ENCODE results near the gene HS3ST3A1.

HS3ST3A1 gene

GRCh38 chr17:13534946-13535345 is 66.8 kb downstream of the HS3ST3A1 start:
- no peak for DNase-seq (ENCODE audit: low read depth)
- Histone ChIP-seq H3K4me3 (ENCODE audit: low read length) (no peak overlapping the region), H3K4me1 (ENCODE audit: control insufficient read depth, insufficient read depth, low read length) (peaks cover 3% of the 10 kb centered on the region), H3K9me3 (ENCODE audit: control insufficient read depth, low read length) (peaks cover 13% of the 10 kb centered on the region), H3K36me3 (ENCODE audit: control insufficient read depth, insufficient read depth, low read length, severe bottlenecking) (no peaks in the 10 kb centered on the region), H3K9ac (ENCODE audit: low read length) (no peak overlapping the region), H3K27me3 (replicated peaks; ENCODE audit: control insufficient read depth, insufficient read depth, low read length) (no peaks in the 10 kb centered on the region)

- no peak overlapping the region for H3K4me3 ChIP-seq (ENCODE audit: low read length)
- DNase-seq (ENCODE audit: low read depth): no peak
- H3K9me3 ChIP-seq (ENCODE audit: control insufficient read depth, low read length): peaks cover 5% of the 10 kb centered on the region
- no peaks in the 10 kb centered on the region for H3K27me3 ChIP-seq (replicated peaks; ENCODE audit: control insufficient read depth, insufficient read depth, low read length)
- no peak overlapping the region for H3K9ac ChIP-seq (ENCODE audit: low read length)
- H3K4me1 ChIP-seq (ENCODE audit: control insufficient read depth, insufficient read depth, low read length): no peaks in the 10 kb centered on the region
- H3K36me3 ChIP-seq (ENCODE audit: control insufficient read depth, insufficient read depth, low read length, severe bottlenecking): no peaks in the 10 kb centered on the region
Measured at GRCh38 chr17:13531721-13532120, 70.0 kb downstream of the HS3ST3A1 start.

GRCh38 chr17:13525876-13526275 is 75.9 kb downstream of the HS3ST3A1 start:
- no peaks in the 10 kb centered on the region for H3K9me3 ChIP-seq (ENCODE audit: control insufficient read depth, low read length)
- H3K36me3 ChIP-seq (ENCODE audit: control insufficient read depth, insufficient read depth, low read length, severe bottlenecking): no peaks in the 10 kb centered on the region
- no peak overlapping the region for H3K9ac ChIP-seq (ENCODE audit: low read length)
- peaks cover 7% of the 10 kb centered on the region for H3K4me1 ChIP-seq (ENCODE audit: control insufficient read depth, insufficient read depth, low read length)
- no peaks in the 10 kb centered on the region for H3K27me3 ChIP-seq (replicated peaks; ENCODE audit: control insufficient read depth, insufficient read depth, low read length)
- no peak for DNase-seq (ENCODE audit: low read depth)
- H3K4me3 ChIP-seq (ENCODE audit: low read length): no peak overlapping the region

- no peaks in the 10 kb centered on the region for H3K9me3 ChIP-seq (ENCODE audit: control insufficient read depth, low read length)
- no peaks in the 10 kb centered on the region for H3K27me3 ChIP-seq (replicated peaks; ENCODE audit: control insufficient read depth, insufficient read depth, low read length)
- no peak for DNase-seq (ENCODE audit: low read depth)
- H3K4me1 ChIP-seq (ENCODE audit: control insufficient read depth, insufficient read depth, low read length): peaks cover 15% of the 10 kb centered on the region
- no peak overlapping the region for H3K9ac ChIP-seq (ENCODE audit: low read length)
- no peaks in the 10 kb centered on the region for H3K36me3 ChIP-seq (ENCODE audit: control insufficient read depth, insufficient read depth, low read length, severe bottlenecking)
- H3K4me3 ChIP-seq (ENCODE audit: low read length): no peak overlapping the region
Measured at GRCh38 chr17:13523164-13523563, 78.6 kb downstream of the HS3ST3A1 start.

- no peaks in the 10 kb centered on the region for H3K27me3 ChIP-seq (replicated peaks; ENCODE audit: control insufficient read depth, insufficient read depth, low read length)
- H3K36me3 ChIP-seq (ENCODE audit: control insufficient read depth, insufficient read depth, low read length, severe bottlenecking): no peaks in the 10 kb centered on the region
- H3K4me3 ChIP-seq (ENCODE audit: low read length): no peak overlapping the region
- H3K4me1 ChIP-seq (ENCODE audit: control insufficient read depth, insufficient read depth, low read length): peaks cover 15% of the 10 kb centered on the region
- no peak overlapping the region for H3K9ac ChIP-seq (ENCODE audit: low read length)
- no peaks in the 10 kb centered on the region for H3K9me3 ChIP-seq (ENCODE audit: control insufficient read depth, low read length)
- no peak for DNase-seq (ENCODE audit: low read depth)
Measured at GRCh38 chr17:13522749-13523148, 79.0 kb downstream of the HS3ST3A1 start.

GRCh38 chr17:13521784-13522183 is 79.9 kb downstream of the HS3ST3A1 start:
- Histone ChIP-seq H3K36me3 (ENCODE audit: control insufficient read depth, insufficient read depth, low read length, severe bottlenecking) (no peaks in the 10 kb centered on the region), H3K4me1 (ENCODE audit: control insufficient read depth, insufficient read depth, low read length) (peaks cover 15% of the 10 kb centered on the region), H3K4me3 (ENCODE audit: low read length) (no peak overlapping the region), H3K27me3 (replicated peaks; ENCODE audit: control insufficient read depth, insufficient read depth, low read length) (no peaks in the 10 kb centered on the region), H3K9me3 (ENCODE audit: control insufficient read depth, low read length) (no peaks in the 10 kb centered on the region), H3K9ac (ENCODE audit: low read length) (no peak overlapping the region)
- DNase-seq (ENCODE audit: low read depth): no peak

- Histone ChIP-seq H3K4me1 (ENCODE audit: control insufficient read depth, insufficient read depth, low read length) (peaks cover 15% of the 10 kb centered on the region), H3K4me3 (ENCODE audit: low read length) (peak overlapping the region; percentile 42), H3K9me3 (ENCODE audit: control insufficient read depth, low read length) (no peaks in the 10 kb centered on the region), H3K27me3 (replicated peaks; ENCODE audit: control insufficient read depth, insufficient read depth, low read length) (no peaks in the 10 kb centered on the region), H3K9ac (ENCODE audit: low read length) (no peak overlapping the region), H3K36me3 (ENCODE audit: control insufficient read depth, insufficient read depth, low read length, severe bottlenecking) (no peaks in the 10 kb centered on the region)
- DNase-seq (ENCODE audit: low read depth): no peak
Measured at GRCh38 chr17:13520899-13521572, 80.7 kb downstream of the HS3ST3A1 start.

GRCh38 chr17:13518261-13519000 is 83.3 kb downstream of the HS3ST3A1 start:
- Histone ChIP-seq H3K27me3 (replicated peaks; ENCODE audit: control insufficient read depth, insufficient read depth, low read length) (no peaks in the 10 kb centered on the region), H3K9me3 (ENCODE audit: control insufficient read depth, low read length) (no peaks in the 10 kb centered on the region), H3K36me3 (ENCODE audit: control insufficient read depth, insufficient read depth, low read length, severe bottlenecking) (no peaks in the 10 kb centered on the region), H3K4me1 (ENCODE audit: control insufficient read depth, insufficient read depth, low read length) (peaks cover 15% of the 10 kb centered on the region), H3K9ac (ENCODE audit: low read length) (no peak overlapping the region), H3K4me3 (ENCODE audit: low read length) (no peak overlapping the region)
- DNase-seq (ENCODE audit: low read depth): peak; percentile 33

- no peaks in the 10 kb centered on the region for H3K9me3 ChIP-seq (ENCODE audit: control insufficient read depth, low read length)
- DNase-seq (ENCODE audit: low read depth): peak; percentile 20
- no peaks in the 10 kb centered on the region for H3K36me3 ChIP-seq (ENCODE audit: control insufficient read depth, insufficient read depth, low read length, severe bottlenecking)
- H3K27me3 ChIP-seq (replicated peaks; ENCODE audit: control insufficient read depth, insufficient read depth, low read length): no peaks in the 10 kb centered on the region
- H3K4me1 ChIP-seq (ENCODE audit: control insufficient read depth, insufficient read depth, low read length): peaks cover 19% of the 10 kb centered on the region
- peak overlapping the region; percentile 43 for H3K9ac ChIP-seq (ENCODE audit: low read length)
- H3K4me3 ChIP-seq (ENCODE audit: low read length): peak overlapping the region; percentile 66
Measured at GRCh38 chr17:13513039-13513405, 88.7 kb downstream of the HS3ST3A1 start.

- no peak for DNase-seq (ENCODE audit: low read depth)
- peak overlapping the region; percentile 65 for H3K4me3 ChIP-seq (ENCODE audit: low read length)
- H3K9me3 ChIP-seq (ENCODE audit: control insufficient read depth, low read length): no peaks in the 10 kb centered on the region
- no peaks in the 10 kb centered on the region for H3K36me3 ChIP-seq (ENCODE audit: control insufficient read depth, insufficient read depth, low read length, severe bottlenecking)
- peaks cover 19% of the 10 kb centered on the region for H3K4me1 ChIP-seq (ENCODE audit: control insufficient read depth, insufficient read depth, low read length)
- peak overlapping the region; percentile 61 for H3K9ac ChIP-seq (ENCODE audit: low read length)
- no peaks in the 10 kb centered on the region for H3K27me3 ChIP-seq (replicated peaks; ENCODE audit: control insufficient read depth, insufficient read depth, low read length)
Measured at GRCh38 chr17:13510062-13510461, 91.7 kb downstream of the HS3ST3A1 start.

- peak overlapping the region; percentile 61 for H3K9ac ChIP-seq (ENCODE audit: low read length)
- H3K27me3 ChIP-seq (replicated peaks; ENCODE audit: control insufficient read depth, insufficient read depth, low read length): no peaks in the 10 kb centered on the region
- DNase-seq (ENCODE audit: low read depth): no peak
- H3K9me3 ChIP-seq (ENCODE audit: control insufficient read depth, low read length): no peaks in the 10 kb centered on the region
- peaks cover 19% of the 10 kb centered on the region for H3K4me1 ChIP-seq (ENCODE audit: control insufficient read depth, insufficient read depth, low read length)
- H3K4me3 ChIP-seq (ENCODE audit: low read length): peak overlapping the region; percentile 65
- no peaks in the 10 kb centered on the region for H3K36me3 ChIP-seq (ENCODE audit: control insufficient read depth, insufficient read depth, low read length, severe bottlenecking)
Measured at GRCh38 chr17:13509527-13509926, 92.2 kb downstream of the HS3ST3A1 start.

All from adipocyte (in vitro differentiated cells).